Upper lobe of left lung (tissue), 4 donors: ENCODE measurements around the gene UST.

Experiments
- CTCF ChIP-seq, 6 experiments: fragments of 450-650 bp in 4 of 6; fragments of 200-600 bp in 2 of 6; sonication (generic) in 2 of 6; IDR thresholded peaks; one replicate each; pipeline ENCODE4 v1.5.1; 2016 to 2019; ENCODE audit warnings: antibody characterized with exemption in 6 of 6
- EP300 ChIP-seq, 4 donors: sonication (generic); formaldehyde crosslinking; IDR thresholded peaks; one replicate each; pipeline ENCODE4 v1.5.1; 2017; ENCODE audit warnings: antibody characterized with exemption in 4 of 4, control low read depth in 2 of 4
- POLR2A ChIP-seq, 4 donors: fragments of 450-650 bp; IDR thresholded peaks; one replicate each; pipeline ENCODE4 v1.5.1; 2016 to 2017; ENCODE audit warnings: antibody characterized with exemption in 4 of 4, mild to moderate bottlenecking in 2 of 4

- TF ChIP-seq CTCF (IDR thresholded peaks at IDR 0.05): no peak
- no peak for TF ChIP-seq POLR2A (IDR thresholded peaks at IDR 0.05)
- no peak for TF ChIP-seq EP300 (IDR thresholded peaks at IDR 0.05)
Measured at GRCh38 chr6:148793721-148794120, 46.9 kb downstream of the UST start.
